GM12873 (cell line): ENCODE results near the gene VRTN.

Experiments
- TF ChIP-seq, protein P1 (sequence below): IDR thresholded peaks from 2 replicates; pipeline ENCODE4 v1.5.1; 2012; ENCODE audit warnings: low read depth, mild to moderate bottlenecking, moderate library complexity, low read length, control low read depth; ENCODE audit not compliant: insufficient read depth; ENCODE audit errors: missing control alignments

The VRTN gene

GRCh38 chr14:74402401-74403251 lies 54.4 kb downstream of the VRTN start:
- TF ChIP-seq, protein P1, sequence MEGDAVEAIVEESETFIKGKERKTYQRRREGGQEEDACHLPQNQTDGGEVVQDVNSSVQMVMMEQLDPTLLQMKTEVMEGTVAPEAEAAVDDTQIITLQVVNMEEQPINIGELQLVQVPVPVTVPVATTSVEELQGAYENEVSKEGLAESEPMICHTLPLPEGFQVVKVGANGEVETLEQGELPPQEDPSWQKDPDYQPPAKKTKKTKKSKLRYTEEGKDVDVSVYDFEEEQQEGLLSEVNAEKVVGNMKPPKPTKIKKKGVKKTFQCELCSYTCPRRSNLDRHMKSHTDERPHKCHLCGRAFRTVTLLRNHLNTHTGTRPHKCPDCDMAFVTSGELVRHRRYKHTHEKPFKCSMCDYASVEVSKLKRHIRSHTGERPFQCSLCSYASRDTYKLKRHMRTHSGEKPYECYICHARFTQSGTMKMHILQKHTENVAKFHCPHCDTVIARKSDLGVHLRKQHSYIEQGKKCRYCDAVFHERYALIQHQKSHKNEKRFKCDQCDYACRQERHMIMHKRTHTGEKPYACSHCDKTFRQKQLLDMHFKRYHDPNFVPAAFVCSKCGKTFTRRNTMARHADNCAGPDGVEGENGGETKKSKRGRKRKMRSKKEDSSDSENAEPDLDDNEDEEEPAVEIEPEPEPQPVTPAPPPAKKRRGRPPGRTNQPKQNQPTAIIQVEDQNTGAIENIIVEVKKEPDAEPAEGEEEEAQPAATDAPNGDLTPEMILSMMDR, result no peak

GRCh38 chr14:74403619-74404417 lies 55.5 kb downstream of the VRTN start:
- TF ChIP-seq, protein P1, result no peak

DNA sequence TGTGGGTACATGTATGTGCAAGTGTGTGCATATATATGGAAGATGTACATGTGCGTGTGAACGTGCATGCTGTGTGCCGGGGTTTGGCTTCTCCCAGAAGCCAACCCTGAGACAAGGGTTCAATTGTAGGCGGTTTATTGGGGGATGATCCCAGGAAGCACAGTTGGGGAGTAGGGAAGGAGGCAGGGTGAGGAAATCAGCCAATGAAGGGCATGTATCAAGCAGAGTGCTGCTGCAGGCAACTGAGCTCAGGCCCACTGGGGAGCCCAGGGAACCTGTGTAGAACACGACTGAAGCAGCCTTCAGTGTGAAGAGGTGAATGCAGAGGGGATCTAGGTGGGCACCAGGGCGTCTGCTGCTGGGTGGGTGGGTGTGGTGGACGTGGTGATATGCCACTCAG lies 56.2 kb downstream of the VRTN start:
- TF ChIP-seq, protein P1, result no peak

- TF ChIP-seq, protein P1, result no peak
Observed at GRCh38 chr14:74405663-74406062, 57.4 kb downstream of the VRTN start.

DNA sequence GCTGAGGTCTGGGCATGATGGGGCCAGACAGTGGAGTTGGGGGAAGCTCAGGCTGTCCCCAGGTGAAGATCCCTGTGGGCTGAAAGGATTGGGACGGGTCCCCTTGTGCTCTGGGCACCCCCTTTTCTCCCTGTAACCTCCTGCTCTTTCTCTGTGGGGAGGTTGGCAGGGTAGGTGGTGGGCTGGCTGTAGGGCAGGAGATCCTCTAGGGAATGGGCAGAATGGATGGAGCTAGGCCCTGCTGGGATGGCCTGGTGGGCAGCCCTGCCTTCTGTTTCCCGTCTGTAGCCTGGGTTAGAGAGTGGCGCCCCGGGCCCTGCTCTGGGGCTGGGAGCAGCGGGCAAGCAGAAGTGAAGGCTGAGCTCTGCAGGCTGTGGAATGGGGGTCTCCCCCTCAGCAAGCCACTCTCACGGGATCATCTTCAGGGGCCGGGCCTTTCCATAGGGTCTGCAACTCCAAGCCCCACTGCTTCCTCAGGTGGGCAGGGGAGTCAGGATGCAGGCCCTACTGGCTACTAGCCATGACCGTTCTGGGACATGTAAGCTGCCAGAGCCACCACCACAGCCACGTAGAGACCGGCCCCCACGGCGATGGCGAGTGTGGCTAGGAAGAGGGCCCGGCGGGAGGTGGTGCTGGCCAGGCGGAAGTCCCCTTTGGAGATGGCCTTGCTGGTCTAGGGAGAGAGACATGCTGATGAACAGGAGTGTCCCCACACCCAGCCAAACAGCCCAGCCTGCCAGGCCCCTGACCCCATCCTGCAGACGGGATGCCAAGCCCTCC lies 58.9 kb downstream of the VRTN start:
- TF ChIP-seq, protein P1, result no peak

DNA sequence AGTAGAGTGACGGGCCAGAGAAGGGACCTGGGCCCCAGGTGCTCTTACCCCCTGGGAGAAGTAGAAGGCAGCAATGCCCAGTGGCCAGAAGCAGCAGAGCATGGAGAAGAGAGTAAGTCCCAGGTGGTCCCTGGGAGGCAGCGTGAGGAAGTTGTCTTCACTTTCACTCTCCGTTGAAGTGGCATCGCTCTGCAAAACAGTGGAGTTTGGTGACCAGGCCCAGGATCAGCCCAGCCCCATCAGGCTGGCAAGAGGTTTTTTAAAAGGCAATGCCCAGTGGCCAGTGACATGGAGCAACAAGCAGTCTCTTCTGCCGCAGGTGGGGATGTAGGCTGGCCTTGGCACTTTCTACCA lies 59.5 kb downstream of the VRTN start:
- TF ChIP-seq, protein P1, result no peak

DNA sequence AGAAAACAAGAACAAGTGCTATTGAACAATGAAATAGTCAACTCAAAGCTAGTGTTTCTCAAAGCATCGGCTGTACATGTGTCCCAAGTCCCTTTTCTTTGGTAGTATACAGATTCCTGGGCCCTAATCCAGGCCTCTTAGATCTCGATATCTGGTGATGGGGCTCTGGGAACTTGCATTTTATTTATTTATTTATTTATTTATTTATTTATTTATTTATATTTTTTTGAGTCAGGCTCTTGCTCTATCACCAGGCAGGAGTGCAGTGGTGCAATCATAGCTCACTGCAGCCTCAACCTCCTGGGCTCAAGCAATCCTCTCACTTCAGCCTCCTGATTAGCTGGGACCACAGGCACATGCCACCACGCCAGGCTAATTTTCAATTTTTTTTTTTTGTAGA lies 60.6 kb downstream of the VRTN start:
- TF ChIP-seq, protein P1, result no peak
